ENCODE results near the gene CDNF.
"Not testable (repeated sequence)": the region's sequence is repeated elsewhere in the genome, so short reads cannot be mapped to it uniquely, and the experiment has no call there.

Gene CDNF

DNA sequence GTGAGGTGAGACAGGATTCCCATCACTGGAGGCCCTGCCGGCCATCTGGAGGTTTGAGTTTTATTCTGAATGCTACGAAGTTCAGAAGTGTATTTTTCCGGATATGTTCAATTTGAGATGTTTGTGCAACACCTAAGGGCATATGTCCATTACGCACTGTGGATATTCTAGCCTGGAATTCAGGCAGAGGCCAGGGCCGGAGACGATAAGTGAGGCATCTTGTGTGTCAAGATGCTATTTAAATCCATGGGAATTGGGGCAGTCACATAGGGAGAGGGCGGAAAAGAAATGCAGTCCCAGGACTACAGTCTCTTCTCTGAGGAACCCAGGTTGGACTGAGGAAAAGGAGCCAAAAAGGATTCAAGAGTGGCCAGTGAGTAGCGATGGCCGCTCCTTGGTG, 38.9 kb upstream of the CDNF start:
- Histone ChIP-seq H3K27me3 (ENCODE audit: insufficient read depth, low read length) (no peaks in the 10 kb centered on the region), H3K9me3 (ENCODE audit: low read length) (no peaks in the 10 kb centered on the region), H3F3A (ENCODE audit: insufficient read depth, low read length) (0 out of 2 replicates have a peak, but pooled peaks cover 2% of the 10 kb centered on the region), H4K20me1 (ENCODE audit: insufficient read depth, low read length) (no peaks in the 10 kb centered on the region), H2AFZ (ENCODE audit: low read length) (no peak overlapping the region), H3K36me3 (ENCODE audit: insufficient read depth, low read length) (peaks cover 8% of the 10 kb centered on the region; the same call in 1 of the 2 replicates), H3K9me2 (ENCODE audit: low read depth, low read length) (no peaks in the 10 kb centered on the region), H3K4me1 (ENCODE audit: insufficient read depth, low read length, severe bottlenecking) (peaks cover 30% of the 10 kb centered on the region), H3K4me3 (ENCODE audit: low read depth, low read length, poor library complexity, severe bottlenecking) (peak overlapping the region; percentile 81), H3K79me2 (ENCODE audit: insufficient read depth, low read length) (peaks cover 37% of the 10 kb centered on the region), H3K9ac (ENCODE audit: low read length) (peak overlapping the region; percentile 81; the same call in 1 of the 2 replicates), H3K27ac (ENCODE audit: low read depth, low read length, poor library complexity, severe bottlenecking) (no peak overlapping the region), H3K4me2 (ENCODE audit: low read length) (peak overlapping the region; percentile 81)
- no peak for TF ChIP-seq EZH2 (IDR thresholded peaks at IDR 0.05; ENCODE audit: borderline replicate concordance, low read length)
- TF ChIP-seq, protein P1, sequence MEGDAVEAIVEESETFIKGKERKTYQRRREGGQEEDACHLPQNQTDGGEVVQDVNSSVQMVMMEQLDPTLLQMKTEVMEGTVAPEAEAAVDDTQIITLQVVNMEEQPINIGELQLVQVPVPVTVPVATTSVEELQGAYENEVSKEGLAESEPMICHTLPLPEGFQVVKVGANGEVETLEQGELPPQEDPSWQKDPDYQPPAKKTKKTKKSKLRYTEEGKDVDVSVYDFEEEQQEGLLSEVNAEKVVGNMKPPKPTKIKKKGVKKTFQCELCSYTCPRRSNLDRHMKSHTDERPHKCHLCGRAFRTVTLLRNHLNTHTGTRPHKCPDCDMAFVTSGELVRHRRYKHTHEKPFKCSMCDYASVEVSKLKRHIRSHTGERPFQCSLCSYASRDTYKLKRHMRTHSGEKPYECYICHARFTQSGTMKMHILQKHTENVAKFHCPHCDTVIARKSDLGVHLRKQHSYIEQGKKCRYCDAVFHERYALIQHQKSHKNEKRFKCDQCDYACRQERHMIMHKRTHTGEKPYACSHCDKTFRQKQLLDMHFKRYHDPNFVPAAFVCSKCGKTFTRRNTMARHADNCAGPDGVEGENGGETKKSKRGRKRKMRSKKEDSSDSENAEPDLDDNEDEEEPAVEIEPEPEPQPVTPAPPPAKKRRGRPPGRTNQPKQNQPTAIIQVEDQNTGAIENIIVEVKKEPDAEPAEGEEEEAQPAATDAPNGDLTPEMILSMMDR (IDR thresholded peaks at IDR 0.05; ENCODE audit: low read length): no peak

DNA sequence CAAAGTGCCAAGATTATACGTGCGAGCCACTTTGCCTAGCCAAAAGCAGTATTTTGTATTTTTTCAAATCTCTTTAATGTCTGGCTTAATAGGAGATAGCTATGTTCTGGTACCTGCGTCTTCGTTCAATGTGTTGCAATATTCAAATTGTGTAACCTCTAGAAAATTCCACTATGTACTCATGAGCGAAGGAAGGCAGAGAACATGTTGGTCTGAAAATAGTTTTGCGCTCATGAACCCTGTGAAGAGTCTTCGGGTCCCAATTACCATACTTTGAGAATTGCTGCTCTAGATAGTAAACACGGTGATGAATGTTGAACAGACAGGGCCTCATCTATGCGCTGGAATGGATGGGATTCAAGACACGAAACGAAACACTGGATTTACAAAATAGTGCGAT, 38.1 kb upstream of the CDNF start:
- no peaks in the 10 kb centered on the region for H4K20me1 ChIP-seq (ENCODE audit: insufficient read depth, low read length)
- H3K36me3 ChIP-seq (ENCODE audit: insufficient read depth, low read length): peaks cover 6% of the 10 kb centered on the region; the same call in 1 of the 2 replicates
- H3K4me3 ChIP-seq (ENCODE audit: low read depth, low read length, poor library complexity, severe bottlenecking): no peak overlapping the region
- peaks cover 26% of the 10 kb centered on the region for H3K4me1 ChIP-seq (ENCODE audit: insufficient read depth, low read length, severe bottlenecking)
- H2AFZ ChIP-seq (ENCODE audit: low read length): no peak overlapping the region
- no peak overlapping the region for H3K9ac ChIP-seq (ENCODE audit: low read length)
- 0 out of 2 replicates have a peak, but pooled peaks cover 2% of the 10 kb centered on the region for H3F3A ChIP-seq (ENCODE audit: insufficient read depth, low read length)
- no peak overlapping the region for H3K4me2 ChIP-seq (ENCODE audit: low read length)
- H3K27me3 ChIP-seq (ENCODE audit: insufficient read depth, low read length): no peaks in the 10 kb centered on the region
- TF ChIP-seq, protein P1 (IDR thresholded peaks at IDR 0.05; ENCODE audit: low read length): no peak
- TF ChIP-seq EZH2 (IDR thresholded peaks at IDR 0.05; ENCODE audit: borderline replicate concordance, low read length): no peak
- no peak overlapping the region for H3K27ac ChIP-seq (ENCODE audit: low read depth, low read length, poor library complexity, severe bottlenecking)
- H3K79me2 ChIP-seq (ENCODE audit: insufficient read depth, low read length): peaks cover 29% of the 10 kb centered on the region
- no peaks in the 10 kb centered on the region for H3K9me3 ChIP-seq (ENCODE audit: low read length)
- H3K9me2 ChIP-seq (ENCODE audit: low read depth, low read length): no peaks in the 10 kb centered on the region

GRCh38 chr10:14873090-14873760, 35.4 kb upstream of the CDNF start:
- peaks cover 14% of the 10 kb centered on the region for H3K4me1 ChIP-seq (ENCODE audit: insufficient read depth, low read length, severe bottlenecking)
- no peak overlapping the region for H3K4me3 ChIP-seq (ENCODE audit: low read depth, low read length, poor library complexity, severe bottlenecking)
- H4K20me1 ChIP-seq (ENCODE audit: insufficient read depth, low read length): no peaks in the 10 kb centered on the region
- no peaks in the 10 kb centered on the region for H3K9me2 ChIP-seq (ENCODE audit: low read depth, low read length)
- H3K9ac ChIP-seq (ENCODE audit: low read length): no peak overlapping the region
- H3K27me3 ChIP-seq (ENCODE audit: insufficient read depth, low read length): no peaks in the 10 kb centered on the region
- H3K36me3 ChIP-seq (ENCODE audit: insufficient read depth, low read length): peaks cover 27% of the 10 kb centered on the region
- H3K27ac ChIP-seq (ENCODE audit: low read depth, low read length, poor library complexity, severe bottlenecking): no peak overlapping the region
- H2AFZ ChIP-seq (ENCODE audit: low read length): no peak overlapping the region
- H3K79me2 ChIP-seq (ENCODE audit: insufficient read depth, low read length): peaks cover 9% of the 10 kb centered on the region; the same call in 1 of the 2 replicates
- TF ChIP-seq EZH2 (IDR thresholded peaks at IDR 0.05; ENCODE audit: borderline replicate concordance, low read length): no peak
- TF ChIP-seq, protein P1 (IDR thresholded peaks at IDR 0.05; ENCODE audit: low read length): no peak
- 0 out of 2 replicates have a peak, but pooled peaks cover 2% of the 10 kb centered on the region for H3F3A ChIP-seq (ENCODE audit: insufficient read depth, low read length)
- H3K4me2 ChIP-seq (ENCODE audit: low read length): no peak overlapping the region
- H3K9me3 ChIP-seq (ENCODE audit: low read length): no peaks in the 10 kb centered on the region

GRCh38 chr10:14864871-14865270, 27.0 kb upstream of the CDNF start:
- H3K4me2 ChIP-seq (ENCODE audit: low read length); H3K9me2 ChIP-seq (ENCODE audit: low read depth, low read length); H3K4me3 ChIP-seq (ENCODE audit: low read depth, low read length, poor library complexity, severe bottlenecking); H4K20me1 ChIP-seq (ENCODE audit: insufficient read depth, low read length); H3K27ac ChIP-seq (ENCODE audit: low read depth, low read length, poor library complexity, severe bottlenecking); H3K27me3 ChIP-seq (ENCODE audit: insufficient read depth, low read length); H3K79me2 ChIP-seq (ENCODE audit: insufficient read depth, low read length); H3K4me1 ChIP-seq (ENCODE audit: insufficient read depth, low read length, severe bottlenecking); H3K9ac ChIP-seq (ENCODE audit: low read length); H2AFZ ChIP-seq (ENCODE audit: low read length); H3F3A ChIP-seq (ENCODE audit: insufficient read depth, low read length); H3K9me3 ChIP-seq (ENCODE audit: low read length): not testable (repeated sequence)
- peaks cover 71% of the 10 kb centered on the region for H3K36me3 ChIP-seq (ENCODE audit: insufficient read depth, low read length)

- not testable (repeated sequence) for H3K9me3 ChIP-seq (ENCODE audit: low read length); H3K4me1 ChIP-seq (ENCODE audit: insufficient read depth, low read length, severe bottlenecking); H3K9ac ChIP-seq (ENCODE audit: low read length); H3K9me2 ChIP-seq (ENCODE audit: low read depth, low read length); H3K79me2 ChIP-seq (ENCODE audit: insufficient read depth, low read length); H3K4me3 ChIP-seq (ENCODE audit: low read depth, low read length, poor library complexity, severe bottlenecking); H2AFZ ChIP-seq (ENCODE audit: low read length); H3F3A ChIP-seq (ENCODE audit: insufficient read depth, low read length); H3K27me3 ChIP-seq (ENCODE audit: insufficient read depth, low read length); H4K20me1 ChIP-seq (ENCODE audit: insufficient read depth, low read length); H3K27ac ChIP-seq (ENCODE audit: low read depth, low read length, poor library complexity, severe bottlenecking); H3K4me2 ChIP-seq (ENCODE audit: low read length)
- H3K36me3 ChIP-seq (ENCODE audit: insufficient read depth, low read length): peaks cover 67% of the 10 kb centered on the region
Observed at GRCh38 chr10:14864466-14864865, 26.6 kb upstream of the CDNF start.

Data from OCI-LY1 (cell line).